ENCODE measurements around the gene PSMB1. TPM values are rescaled to one million over a fixed set of nuclear protein-coding genes. Genes with fewer than 3 reads are reported as not detected.

PSMB1 gene
- total and polyA plus RNA-seq, 9 of the 15 experiments (the other 6 are each of a cell fraction or from before 2014, with no cell fraction given) = 447 to 2,953 (median 884) TPM

DNA sequence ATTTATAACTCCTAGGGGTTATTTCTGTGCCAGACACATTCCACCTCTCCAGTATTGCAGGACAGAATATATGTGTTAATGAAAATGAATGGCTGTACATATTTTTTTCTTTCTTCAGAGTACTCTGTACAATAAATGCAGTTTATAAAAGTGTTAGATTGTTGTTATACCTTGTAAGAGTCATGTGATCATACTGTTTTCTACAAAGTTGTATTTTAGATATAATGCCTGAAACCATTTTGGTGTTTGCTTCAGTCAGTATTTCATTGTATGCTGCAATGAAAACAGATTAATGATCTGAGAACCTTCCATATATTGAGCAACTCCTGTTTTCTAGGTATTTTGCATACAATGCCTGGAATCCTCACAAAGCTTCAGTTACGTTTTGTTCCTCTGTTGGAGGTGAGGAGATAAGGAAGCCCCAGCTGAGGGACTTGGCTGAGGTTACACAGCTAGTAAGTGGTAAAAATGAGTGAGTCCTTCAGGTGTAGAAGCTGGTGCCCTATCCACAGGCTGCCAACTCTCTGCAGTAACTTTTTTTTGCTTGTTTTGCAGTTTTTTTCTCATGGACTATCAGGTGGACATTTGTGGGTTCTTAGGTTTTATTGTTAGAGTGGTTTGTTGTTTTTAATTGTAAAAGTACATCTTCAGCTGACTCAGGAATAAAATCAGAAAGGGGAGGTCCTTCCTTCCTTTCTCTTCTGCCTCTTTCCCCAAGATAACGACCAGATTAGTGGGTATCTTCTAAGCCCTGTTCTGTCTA is 19.8 kb upstream of the PSMB1 start (continued):
- no peak for TF ChIP-seq ZNF609 (CRISPR knock-in tag; IDR thresholded peaks at IDR 0.05; ENCODE audit: borderline replicate concordance)
- no peak for TF ChIP-seq ZNF197 (CRISPR knock-in tag; IDR thresholded peaks at IDR 0.05; ENCODE audit: low read depth)
- TF ChIP-seq SMARCA4 (IDR thresholded peaks at IDR 0.05) = peak; percentile 47; the same call in 1 of the 2 replicates
- peak; percentile 61 for TF ChIP-seq ARID1B (IDR thresholded peaks at IDR 0.05)
- no peak for TF ChIP-seq ZNF830 (CRISPR knock-in tag; IDR thresholded peaks at IDR 0.05)
- no peak for TF ChIP-seq HDGF (IDR thresholded peaks at IDR 0.05)
- no peak for TF ChIP-seq CHCHD3 (CRISPR knock-in tag; IDR thresholded peaks at IDR 0.05)
- no peak for TF ChIP-seq MEIS2 (IDR thresholded peaks at IDR 0.05; ENCODE audit: partially characterized antibody)
- no peak for TF ChIP-seq ZNF212 (CRISPR knock-in tag; IDR thresholded peaks at IDR 0.05)
- peak in 1 of 2 experiments; percentile 49; a peak in 1 of 4 replicates for TF ChIP-seq RCOR1 (IDR thresholded peaks at IDR 0.05; ENCODE audit: borderline replicate concordance in 1 of 2, low read depth in 2 of 2, low read length in 2 of 2)
- no peak for TF ChIP-seq TSHZ1 (CRISPR knock-in tag; IDR thresholded peaks at IDR 0.05)
- TF ChIP-seq SRSF7 (optimal IDR thresholded peaks at IDR 0.05; ENCODE audit: low read depth, low read length) = no peak
- TF ChIP-seq NR4A1 (CRISPR knock-in tag; IDR thresholded peaks at IDR 0.05) = no peak
- no peak for TF ChIP-seq NR4A1 (tag; IDR thresholded peaks at IDR 0.05)
- no peak for TF ChIP-seq PBX2 (CRISPR knock-in tag; IDR thresholded peaks at IDR 0.05; ENCODE audit: low read depth)
- 0 out of 2 replicates have a peak, but pooled peaks have one; percentile 6 for TF ChIP-seq PBX2 (tag; conservative IDR thresholded peaks at IDR 0.05; ENCODE audit: low read depth)

All from K562 (cell line).